ENCODE data around the gene C1QTNF6.

C1QTNF6 gene

DNA sequence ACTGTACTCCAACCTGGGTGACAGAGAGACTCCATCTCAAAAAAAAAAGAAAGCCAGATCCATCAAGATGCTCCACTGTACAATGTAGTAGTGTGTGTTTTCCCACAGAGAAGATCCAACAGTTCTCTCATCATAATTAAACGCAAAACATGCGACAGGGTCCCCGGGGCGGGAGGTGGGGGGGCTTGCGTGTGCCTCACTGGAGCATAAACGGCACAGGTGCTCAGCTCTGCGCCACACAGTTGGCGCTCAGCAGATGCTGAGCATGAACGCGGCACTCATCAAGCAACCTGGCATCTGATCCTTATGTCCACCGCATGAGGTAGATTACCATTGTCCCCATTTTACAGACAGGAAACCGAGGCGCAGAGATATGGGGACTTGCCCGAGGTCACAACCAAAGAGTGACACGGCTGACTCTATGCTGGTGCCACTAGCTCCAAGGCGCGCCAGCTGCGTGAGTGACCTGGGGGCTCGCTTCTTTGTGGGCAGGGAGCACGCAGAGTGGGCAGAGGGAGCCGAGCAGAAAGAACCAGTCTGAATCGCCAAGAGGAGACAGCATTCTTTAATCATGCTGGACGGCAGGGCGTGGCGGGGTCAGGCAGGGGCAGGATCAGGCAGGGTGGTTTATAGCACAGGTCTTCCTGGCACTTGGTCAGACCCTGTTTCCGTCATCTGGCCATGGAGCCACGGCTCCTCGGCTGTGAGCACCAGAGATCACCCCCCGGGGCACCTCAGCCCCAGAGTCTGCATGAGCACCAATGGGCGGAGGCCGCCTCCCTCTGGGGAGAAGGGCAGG lies 8.2 kb downstream of the C1QTNF6 start:
- DNase-seq (ENCODE audit: low read depth, low spot score): no peak
- in situ Hi-C loops (cut with HindIII; ENCODE audit: low sequenced_read_pairs): no loop called here
- no peak overlapping the region for H3K4me3 ChIP-seq (ENCODE audit: low read depth, low read length)
- TF ChIP-seq, protein P1, sequence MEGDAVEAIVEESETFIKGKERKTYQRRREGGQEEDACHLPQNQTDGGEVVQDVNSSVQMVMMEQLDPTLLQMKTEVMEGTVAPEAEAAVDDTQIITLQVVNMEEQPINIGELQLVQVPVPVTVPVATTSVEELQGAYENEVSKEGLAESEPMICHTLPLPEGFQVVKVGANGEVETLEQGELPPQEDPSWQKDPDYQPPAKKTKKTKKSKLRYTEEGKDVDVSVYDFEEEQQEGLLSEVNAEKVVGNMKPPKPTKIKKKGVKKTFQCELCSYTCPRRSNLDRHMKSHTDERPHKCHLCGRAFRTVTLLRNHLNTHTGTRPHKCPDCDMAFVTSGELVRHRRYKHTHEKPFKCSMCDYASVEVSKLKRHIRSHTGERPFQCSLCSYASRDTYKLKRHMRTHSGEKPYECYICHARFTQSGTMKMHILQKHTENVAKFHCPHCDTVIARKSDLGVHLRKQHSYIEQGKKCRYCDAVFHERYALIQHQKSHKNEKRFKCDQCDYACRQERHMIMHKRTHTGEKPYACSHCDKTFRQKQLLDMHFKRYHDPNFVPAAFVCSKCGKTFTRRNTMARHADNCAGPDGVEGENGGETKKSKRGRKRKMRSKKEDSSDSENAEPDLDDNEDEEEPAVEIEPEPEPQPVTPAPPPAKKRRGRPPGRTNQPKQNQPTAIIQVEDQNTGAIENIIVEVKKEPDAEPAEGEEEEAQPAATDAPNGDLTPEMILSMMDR (IDR thresholded peaks at IDR 0.05; ENCODE audit: low read depth, low read length): no peak

DNA sequence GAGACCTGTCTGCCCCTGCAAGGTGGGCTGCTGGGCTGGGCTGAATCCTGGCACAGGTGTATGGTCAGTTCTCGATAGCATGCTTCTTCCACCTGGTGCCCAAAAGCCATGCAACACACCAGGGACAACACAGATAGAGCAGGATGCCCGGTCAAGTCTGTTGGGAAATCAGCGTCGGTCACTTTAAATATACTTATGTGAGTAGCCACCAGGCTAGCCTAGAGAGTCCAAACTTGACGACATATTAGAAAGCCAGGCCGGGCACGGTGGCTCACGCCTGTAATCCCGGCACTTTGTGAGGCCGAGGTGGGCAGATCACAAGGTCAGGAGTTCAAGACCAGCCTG lies 8.9 kb downstream of the C1QTNF6 start:
- no peak overlapping the region for H3K4me3 ChIP-seq (ENCODE audit: low read depth, low read length)
- TF ChIP-seq, protein P1 (IDR thresholded peaks at IDR 0.05; ENCODE audit: low read depth, low read length): no peak
- in situ Hi-C loops (cut with HindIII; ENCODE audit: low sequenced_read_pairs): no loop called here
- no peak for DNase-seq (ENCODE audit: low read depth, low spot score)

DNA sequence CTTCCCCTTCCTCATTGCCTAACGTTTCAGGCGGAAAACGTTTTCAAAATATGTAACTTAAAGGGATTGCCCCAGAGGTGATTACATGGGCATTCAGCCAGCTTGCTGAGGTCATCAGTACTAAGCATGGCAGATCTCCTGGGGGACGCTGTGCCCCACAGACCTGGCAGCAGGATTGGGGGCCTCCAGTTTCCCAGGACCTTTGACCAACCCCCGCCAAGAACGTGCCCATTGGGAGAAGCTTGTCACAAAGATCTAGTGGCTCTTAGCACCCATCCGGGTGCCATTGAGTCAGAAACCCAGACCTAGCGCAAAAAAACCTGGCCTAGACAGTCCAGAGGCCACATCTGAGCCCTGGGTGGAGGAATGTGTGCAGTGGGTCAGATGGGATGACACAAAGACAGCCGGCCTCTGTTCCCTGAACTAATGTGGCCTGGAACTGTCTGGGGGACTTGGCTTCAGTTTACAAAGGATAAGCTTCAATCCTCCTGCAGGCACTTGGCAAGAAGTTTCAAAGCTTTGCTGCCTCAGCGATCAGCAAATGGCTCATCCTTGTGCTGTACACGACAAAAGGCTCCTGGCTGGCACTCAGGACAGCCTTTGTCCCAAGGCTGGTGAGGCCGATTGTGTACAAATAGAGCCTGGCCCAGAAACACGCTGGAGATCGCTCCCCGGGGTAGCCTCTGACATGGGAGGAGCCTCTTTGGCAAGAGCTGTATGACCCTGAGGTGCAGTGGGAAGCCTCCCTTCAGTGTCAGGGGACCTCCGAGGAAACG lies 9.5 kb downstream of the C1QTNF6 start:
- no peak for DNase-seq (ENCODE audit: low read depth, low spot score)
- TF ChIP-seq, protein P1 (IDR thresholded peaks at IDR 0.05; ENCODE audit: low read depth, low read length): no peak
- in situ Hi-C loops (cut with HindIII; ENCODE audit: low sequenced_read_pairs): no loop called here
- no peak overlapping the region for H3K4me3 ChIP-seq (ENCODE audit: low read depth, low read length)

DNA sequence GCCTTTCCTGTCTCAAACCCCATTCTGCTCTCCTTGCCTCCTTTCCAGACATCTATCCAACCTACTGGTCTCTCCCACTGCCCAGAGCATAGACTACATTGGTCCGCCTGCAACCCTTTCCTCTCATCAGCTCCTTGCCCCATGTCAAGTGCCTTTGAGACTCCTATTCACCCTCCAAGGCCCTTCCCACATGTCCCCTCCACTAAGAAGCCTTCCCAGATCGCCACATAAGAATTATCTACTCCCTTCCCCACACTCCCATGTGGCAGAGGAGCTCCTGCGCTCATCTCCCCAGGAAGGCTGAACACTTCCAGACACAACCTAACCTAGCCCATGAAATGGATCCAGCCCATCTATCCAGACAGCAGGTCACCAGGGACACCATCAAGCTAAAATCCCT lies 10.3 kb downstream of the C1QTNF6 start:
- in situ Hi-C loops (cut with HindIII; ENCODE audit: low sequenced_read_pairs): no loop called here
- H3K4me3 ChIP-seq (ENCODE audit: low read depth, low read length): no peak overlapping the region
- TF ChIP-seq, protein P1 (IDR thresholded peaks at IDR 0.05; ENCODE audit: low read depth, low read length): no peak
- DNase-seq (ENCODE audit: low read depth, low spot score): no peak

DNA sequence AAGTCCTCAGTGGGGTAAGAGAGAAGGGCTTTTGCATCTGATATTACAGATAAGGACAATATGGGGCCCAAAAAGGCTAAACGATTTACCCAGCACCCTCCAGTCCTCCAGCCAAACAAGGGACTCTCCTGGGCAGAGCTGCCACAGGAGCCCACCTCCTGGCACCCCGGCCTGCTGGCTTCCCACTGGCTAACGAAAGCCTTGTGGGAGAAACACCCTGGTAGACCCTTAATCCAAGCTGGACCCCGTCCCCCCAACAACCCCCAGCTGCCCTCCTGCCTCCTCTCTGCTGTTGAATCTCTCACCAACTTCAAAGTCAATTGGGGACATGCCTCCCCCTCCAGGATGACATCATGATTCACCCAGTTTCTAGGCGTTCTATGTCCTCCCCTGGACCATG lies 10.8 kb downstream of the C1QTNF6 start:
- no peak overlapping the region for H3K4me3 ChIP-seq (ENCODE audit: low read depth, low read length)
- DNase-seq (ENCODE audit: low read depth, low spot score): no peak
- in situ Hi-C loops (cut with HindIII; ENCODE audit: low sequenced_read_pairs): no loop called here
- TF ChIP-seq, protein P1 (IDR thresholded peaks at IDR 0.05; ENCODE audit: low read depth, low read length): no peak

DNA sequence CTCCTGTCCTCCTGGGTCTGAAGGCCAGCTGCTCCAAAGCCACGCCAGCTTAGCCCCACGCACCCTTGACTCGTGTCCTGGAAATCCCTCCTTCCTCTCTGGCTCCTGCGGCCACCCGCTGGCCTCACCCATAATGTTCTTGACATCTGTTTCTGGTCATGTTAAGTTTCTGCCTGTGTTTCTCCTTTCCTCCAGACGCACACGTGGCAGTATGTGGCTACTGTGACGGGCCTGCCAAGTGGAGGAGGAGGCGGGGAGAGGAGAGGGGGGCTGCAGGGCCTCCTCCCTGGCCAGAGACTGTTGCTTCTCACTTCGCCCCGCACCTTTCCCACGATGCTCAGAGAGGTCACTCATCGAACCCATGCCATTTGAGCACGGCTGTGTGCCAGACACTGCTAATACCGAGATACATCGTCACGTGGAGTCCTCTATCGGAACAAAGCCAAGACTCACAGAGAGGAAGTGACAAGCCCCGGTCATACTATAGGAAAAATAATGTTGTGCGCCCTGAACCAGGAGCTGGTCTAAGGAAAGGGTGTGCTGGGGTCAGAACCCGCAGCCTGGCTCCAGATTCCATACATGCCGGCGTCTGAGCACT lies 11.5 kb downstream of the C1QTNF6 start:
- peak; percentile 57 for DNase-seq (ENCODE audit: low read depth, low spot score)
- H3K4me3 ChIP-seq (ENCODE audit: low read depth, low read length): no peak overlapping the region
- in situ Hi-C loops (cut with HindIII; ENCODE audit: low sequenced_read_pairs): no loop called here
- TF ChIP-seq, protein P1 (IDR thresholded peaks at IDR 0.05; ENCODE audit: low read depth, low read length): no peak
